Mesenchymal stem cell (in vitro differentiated cells and primary cell): ENCODE results near the gene AK5.
"Not testable (repeated sequence)": the region's sequence is repeated elsewhere in the genome, so short reads cannot be mapped to it uniquely, and the experiment has no call there.

Experiments
- DNase-seq: peaks from one replicate; pipeline ENCODE4 v3.0.0-alpha.2; 2013
- H2AFZ ChIP-seq: one replicate; pipeline ENCODE4 v1.6.1; 2013; ENCODE audit warnings: low read depth, mild to moderate bottlenecking, control low read depth, inconsistent platforms, low read length, moderate library complexity
- H2AK5ac ChIP-seq: 2 replicates; pipeline ENCODE4 v1.6.1; 2013; ENCODE audit warnings: low read length, moderate library complexity, mild to moderate bottlenecking, inconsistent platforms; ENCODE audit not compliant: severe bottlenecking
- H2BK120ac ChIP-seq: one replicate; pipeline ENCODE4 v1.6.1; 2013; ENCODE audit warnings: low read depth, mild to moderate bottlenecking, inconsistent platforms, low read length, moderate library complexity
- H2BK12ac ChIP-seq, 2 experiments: one replicate each; pipeline ENCODE4 v1.6.1; 2013; ENCODE audit warnings: inconsistent platforms in 2 of 2, low read length in 2 of 2, mild to moderate bottlenecking in 2 of 2, moderate library complexity in 2 of 2, control low read depth in 1 of 2
- H2BK15ac ChIP-seq: one replicate; pipeline ENCODE4 v1.6.1; 2013; ENCODE audit warnings: mild to moderate bottlenecking, low read depth, inconsistent platforms; ENCODE audit not compliant: poor library complexity, severe bottlenecking
- H2BK5ac ChIP-seq: 2 replicates; pipeline ENCODE4 v1.6.1; 2013; ENCODE audit warnings: low read depth, mild to moderate bottlenecking, low read length, control low read depth, inconsistent platforms; ENCODE audit not compliant: poor library complexity, severe bottlenecking
- H3K14ac ChIP-seq, 2 experiments: one replicate each; pipeline ENCODE4 v1.6.1; 2013; ENCODE audit warnings: inconsistent platforms in 2 of 2, low read length in 2 of 2, control low read depth in 1 of 2, mild to moderate bottlenecking in 1 of 2, moderate library complexity in 1 of 2
- H3K18ac ChIP-seq, 2 experiments: one replicate each; pipeline ENCODE4 v1.6.1; 2013; ENCODE audit warnings: inconsistent platforms in 2 of 2, low read length in 2 of 2, control low read depth in 1 of 2, low read depth in 1 of 2, mild to moderate bottlenecking in 1 of 2
- H3K23ac ChIP-seq, 2 experiments: one replicate each; pipeline ENCODE4 v1.6.1; 2013; ENCODE audit warnings: inconsistent platforms in 2 of 2, low read length in 2 of 2, mild to moderate bottlenecking in 2 of 2, moderate library complexity in 2 of 2, control low read depth in 1 of 2
- H3K27ac ChIP-seq: 2 replicates; pipeline ENCODE4 v1.5.1; 2013; ENCODE audit warnings: mild to moderate bottlenecking, moderate library complexity, low read length, control low read depth, inconsistent platforms; ENCODE audit not compliant: poor library complexity, severe bottlenecking
- H3K27me3 ChIP-seq, 2 experiments: 2 replicates each; pipeline versions ENCODE4 v1.6.1 to v1.7.0; 2013; ENCODE audit warnings: low read length in 2 of 2, mild to moderate bottlenecking in 2 of 2, moderate library complexity in 2 of 2, control low read depth in 1 of 2, inconsistent platforms in 1 of 2; ENCODE audit not compliant: control insufficient read depth in 1 of 2, insufficient read depth in 1 of 2
- H3K36me3 ChIP-seq, 2 experiments: 2 replicates each; pipeline versions ENCODE4 v1.6.1 to v1.7.0; 2013; ENCODE audit warnings: low read length in 2 of 2, control low read depth in 1 of 2, inconsistent platforms in 1 of 2, low read depth in 1 of 2, mild to moderate bottlenecking in 1 of 2; ENCODE audit not compliant: insufficient read depth in 2 of 2, control insufficient read depth in 1 of 2
- H3K4ac ChIP-seq, 2 experiments: one replicate each; pipeline ENCODE4 v1.6.1; 2013; ENCODE audit warnings: inconsistent platforms in 2 of 2, low read length in 2 of 2, mild to moderate bottlenecking in 2 of 2, moderate library complexity in 2 of 2, control low read depth in 1 of 2, low read depth in 1 of 2
- H3K4me1 ChIP-seq: 2 replicates; pipeline ENCODE4 v1.6.1; 2013; ENCODE audit warnings: low read depth, low read length, control low read depth; ENCODE audit not compliant: control insufficient read depth, insufficient read depth
- H3K4me2 ChIP-seq: 2 replicates; pipeline ENCODE4 v1.6.1; 2013; ENCODE audit warnings: low read length, mild to moderate bottlenecking, inconsistent platforms; ENCODE audit not compliant: poor library complexity, severe bottlenecking
- H3K4me3 ChIP-seq, 2 experiments: 2 replicates each; pipeline versions ENCODE4 v1.5.1 to v1.7.0; 2013; ENCODE audit warnings: low read length in 2 of 2, mild to moderate bottlenecking in 2 of 2, control low read depth in 1 of 2, low read depth in 1 of 2; ENCODE audit not compliant: insufficient read depth in 1 of 2
- H3K79me1 ChIP-seq: replicated peaks from 2 replicates; pipeline ENCODE4 v1.6.1; 2013; ENCODE audit warnings: mild to moderate bottlenecking, control low read depth, low read length, inconsistent platforms; ENCODE audit not compliant: poor library complexity, severe bottlenecking
- H3K9ac ChIP-seq: 2 replicates; pipeline ENCODE4 v1.7.0; 2013; ENCODE audit warnings: mild to moderate bottlenecking, low read length, moderate library complexity
- H3K9me3 ChIP-seq: 2 replicates; pipeline ENCODE4 v1.7.0; 2013; ENCODE audit warnings: mild to moderate bottlenecking, low read length; ENCODE audit not compliant: control insufficient read depth
- H4K8ac ChIP-seq: one replicate; pipeline ENCODE4 v1.6.1; 2013; ENCODE audit warnings: inconsistent platforms, mild to moderate bottlenecking, low read length, moderate library complexity
- H4K91ac ChIP-seq: one replicate; pipeline ENCODE4 v1.6.1; 2013; ENCODE audit warnings: mild to moderate bottlenecking, low read length, inconsistent platforms
- WGBS: methylation state at CpG from one replicate; pipeline ENCODE4 v1.1.7; 2013; ENCODE audit warnings: mixed read lengths; 5-methylcytosine and 5-hydroxymethylcytosine counted together

AK5 gene

DNA sequence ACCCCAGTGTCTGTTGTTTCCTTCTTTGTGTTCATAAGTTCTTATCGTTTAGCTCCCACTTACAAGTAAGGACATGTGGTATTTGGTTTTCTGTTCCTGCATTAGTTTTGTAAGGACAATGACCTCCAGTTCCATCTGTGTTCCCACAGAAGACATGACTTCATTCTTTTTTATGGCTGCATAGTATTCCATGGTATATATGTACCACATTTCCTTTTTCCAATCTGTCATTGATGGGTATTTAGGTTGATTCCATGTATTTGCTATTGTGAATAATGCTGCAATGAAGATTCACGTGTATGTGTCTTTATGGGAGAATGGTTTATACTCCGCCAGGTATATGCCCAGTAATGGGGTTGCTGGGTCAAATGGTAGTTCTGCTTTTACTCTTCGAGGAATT, 127.1 kb downstream of the AK5 start:
- H2BK12ac ChIP-seq, H3K4me1 ChIP-seq, H4K91ac ChIP-seq, H2AFZ ChIP-seq, H3K27ac ChIP-seq, H2BK5ac ChIP-seq, DNase-seq, H2AK5ac ChIP-seq, H4K8ac ChIP-seq, H2BK120ac ChIP-seq, H3K9ac ChIP-seq, H3K4ac ChIP-seq, H3K27me3 ChIP-seq, H3K23ac ChIP-seq, H3K18ac ChIP-seq, H3K4me2 ChIP-seq, H2BK15ac ChIP-seq, H3K14ac ChIP-seq, H3K4me3 ChIP-seq, H3K36me3 ChIP-seq, H3K9me3 ChIP-seq: not testable (repeated sequence)
- peaks cover 21% of the 10 kb centered on the region for H3K79me1 ChIP-seq
- WGBS, result 83% methylated on average over 2 of the region's 4 CpGs

- no peak overlapping the region for H2BK120ac ChIP-seq
- no peak overlapping the region for H2BK12ac ChIP-seq
- H2AK5ac ChIP-seq, result peak overlapping the region; percentile 5
- no peaks in the 10 kb centered on the region for H3K27me3 ChIP-seq
- peak overlapping the region in 1 of 2 experiments; percentile 26 for H3K14ac ChIP-seq
- WGBS, result 91% methylated on average over 8 of the region's 9 CpGs
- peaks cover 0 to 8% of the 10 kb centered on the region in 2 experiments for H3K36me3 ChIP-seq
- H2BK5ac ChIP-seq, result no peak overlapping the region
- H3K4me1 ChIP-seq, result peaks cover 4% of the 10 kb centered on the region
- no peak overlapping the region for H3K9ac ChIP-seq
- H4K8ac ChIP-seq, result no peak overlapping the region
- DNase-seq, result peak; percentile 18
- H3K4ac ChIP-seq, result no peak overlapping the region
- H3K27ac ChIP-seq, result peak overlapping the region; percentile 62
- peak overlapping the region in 1 of 2 experiments; percentile 11 for H3K18ac ChIP-seq
- H3K4me2 ChIP-seq, result no peak overlapping the region
- no peak overlapping the region for H2BK15ac ChIP-seq
- no peak overlapping the region for H4K91ac ChIP-seq
- H3K23ac ChIP-seq, result no peak overlapping the region
- no peak overlapping the region for H3K4me3 ChIP-seq
- peaks cover 17% of the 10 kb centered on the region for H3K79me1 ChIP-seq
- H2AFZ ChIP-seq, result no peak overlapping the region
- no peaks in the 10 kb centered on the region for H3K9me3 ChIP-seq
Measured at GRCh38 chr1:77412069-77412819, 130.4 kb downstream of the AK5 start.

DNA sequence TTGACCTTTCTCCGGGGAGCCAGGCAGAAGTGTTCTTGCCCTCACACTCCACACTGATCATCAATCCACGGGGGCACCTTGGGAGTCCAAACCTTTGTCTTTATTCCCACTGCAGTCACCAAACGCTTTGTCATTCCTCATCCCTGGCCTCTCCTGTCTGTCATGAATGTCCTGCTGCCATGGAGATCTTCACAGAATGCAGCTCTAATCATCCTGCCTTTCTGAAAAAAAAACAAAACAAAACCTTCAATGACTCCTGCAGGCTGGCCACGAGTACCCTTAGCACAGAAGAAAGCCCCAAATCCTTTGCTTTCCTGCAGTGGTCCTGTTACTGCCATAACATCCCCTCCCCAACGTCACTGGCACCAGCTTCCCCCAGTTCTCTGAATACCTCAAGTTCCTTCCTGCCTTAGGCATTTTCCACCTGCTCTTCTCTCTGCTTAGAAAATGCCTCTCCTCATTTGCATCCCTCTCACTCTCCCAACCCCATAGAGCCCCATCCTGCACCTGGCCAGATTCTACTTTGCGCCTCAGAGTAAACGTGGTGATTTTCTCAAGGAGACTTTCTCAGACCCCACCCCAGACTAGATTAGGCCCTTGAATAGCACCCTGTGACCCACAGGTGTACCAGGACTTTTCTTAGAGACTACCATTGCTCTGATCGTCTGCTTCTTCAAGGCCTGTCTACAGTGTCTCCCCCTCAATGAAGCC, 131.2 kb downstream of the AK5 start:
- H2AFZ ChIP-seq, result no peak overlapping the region
- H4K91ac ChIP-seq, result no peak overlapping the region
- H3K4me2 ChIP-seq, result no peak overlapping the region
- H3K4ac ChIP-seq, result no peak overlapping the region
- no peak overlapping the region for H3K4me3 ChIP-seq
- H2BK15ac ChIP-seq, result no peak overlapping the region
- no peak overlapping the region for H3K18ac ChIP-seq
- WGBS, result 90% methylated on average over 7 of the region's 8 CpGs
- no peak overlapping the region for H2BK5ac ChIP-seq
- peaks cover 4% of the 10 kb centered on the region for H3K4me1 ChIP-seq
- no peak overlapping the region for H2BK12ac ChIP-seq
- H2BK120ac ChIP-seq, result no peak overlapping the region
- peaks cover 17% of the 10 kb centered on the region for H3K79me1 ChIP-seq
- no peak overlapping the region for H3K23ac ChIP-seq
- H3K14ac ChIP-seq, result no peak overlapping the region
- no peak overlapping the region for H2AK5ac ChIP-seq
- H3K9ac ChIP-seq, result no peak overlapping the region
- H3K9me3 ChIP-seq, result no peaks in the 10 kb centered on the region
- no peak overlapping the region for H3K27ac ChIP-seq
- no peaks in the 10 kb centered on the region for H3K27me3 ChIP-seq
- no peak overlapping the region for H4K8ac ChIP-seq
- H3K36me3 ChIP-seq, result peaks cover 3 to 8% of the 10 kb centered on the region in 2 experiments
- DNase-seq, result no peak

GRCh38 chr1:77413541-77414335, 131.9 kb downstream of the AK5 start:
- Histone ChIP-seq H2AFZ (no peak overlapping the region), H3K9ac (no peak overlapping the region), H3K9me3 (no peaks in the 10 kb centered on the region), H3K18ac (no peak overlapping the region), H3K23ac (no peak overlapping the region), H2BK5ac (no peak overlapping the region), H3K27me3 (no peaks in the 10 kb centered on the region), H2AK5ac (no peak overlapping the region), H3K4me2 (no peak overlapping the region), H2BK12ac (no peak overlapping the region), H4K8ac (no peak overlapping the region), H3K36me3 (peaks cover 6 to 8% of the 10 kb centered on the region in 2 experiments), H3K4ac (no peak overlapping the region), H3K14ac (no peak overlapping the region), H2BK120ac (no peak overlapping the region), H3K4me1 (peaks cover 4% of the 10 kb centered on the region), H3K79me1 (peaks cover 17% of the 10 kb centered on the region), H4K91ac (no peak overlapping the region), H2BK15ac (no peak overlapping the region), H3K27ac (no peak overlapping the region), H3K4me3 (no peak overlapping the region)
- no peak for DNase-seq
- WGBS, result over 99% methylated on average over 5 of the region's 7 CpGs
